ENCODE results near the gene TXNL4A.

DNA sequence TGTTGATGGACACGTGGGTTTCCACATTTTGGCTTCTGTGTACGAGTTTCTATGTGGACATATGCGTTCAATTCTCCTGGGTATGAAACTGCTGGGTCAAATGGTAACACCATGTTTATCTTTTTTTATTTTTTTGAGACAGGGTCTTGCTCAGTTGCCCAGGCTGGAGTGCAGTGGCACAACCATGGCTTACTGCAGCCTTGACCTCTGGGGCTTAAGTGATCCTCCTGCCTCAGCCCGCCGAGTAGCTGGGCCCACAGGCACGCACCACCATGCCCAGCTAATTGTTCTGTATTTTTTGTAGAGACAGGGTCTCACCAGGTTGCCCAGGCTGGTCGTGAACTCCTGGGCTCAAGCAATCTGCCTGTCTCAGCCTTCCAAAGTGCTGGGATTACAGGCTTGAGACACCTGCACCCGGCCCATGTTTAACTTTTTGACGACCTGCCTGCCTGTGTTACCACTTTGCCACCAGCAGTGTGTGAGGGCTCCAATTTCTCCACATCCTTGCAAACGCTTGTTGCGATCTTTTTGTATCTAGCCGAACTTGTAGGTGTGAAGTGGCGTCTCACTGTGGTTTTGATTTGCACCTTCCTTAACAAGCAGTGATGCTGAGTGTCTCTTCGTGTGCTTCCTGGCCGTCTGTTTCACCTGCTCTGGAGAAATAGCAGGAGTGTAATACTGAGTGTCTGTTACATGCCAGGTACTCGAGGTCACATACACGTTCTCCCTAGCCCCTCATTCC, 17.0 kb downstream of the TXNL4A start:
- TF ChIP-seq CTCF (IDR thresholded peaks at IDR 0.05) (no peak), POLR2A (IDR thresholded peaks at IDR 0.05) (no peak)
